Measurements from ENCODE around the gene RPL21.

RPL21 gene

DNA sequence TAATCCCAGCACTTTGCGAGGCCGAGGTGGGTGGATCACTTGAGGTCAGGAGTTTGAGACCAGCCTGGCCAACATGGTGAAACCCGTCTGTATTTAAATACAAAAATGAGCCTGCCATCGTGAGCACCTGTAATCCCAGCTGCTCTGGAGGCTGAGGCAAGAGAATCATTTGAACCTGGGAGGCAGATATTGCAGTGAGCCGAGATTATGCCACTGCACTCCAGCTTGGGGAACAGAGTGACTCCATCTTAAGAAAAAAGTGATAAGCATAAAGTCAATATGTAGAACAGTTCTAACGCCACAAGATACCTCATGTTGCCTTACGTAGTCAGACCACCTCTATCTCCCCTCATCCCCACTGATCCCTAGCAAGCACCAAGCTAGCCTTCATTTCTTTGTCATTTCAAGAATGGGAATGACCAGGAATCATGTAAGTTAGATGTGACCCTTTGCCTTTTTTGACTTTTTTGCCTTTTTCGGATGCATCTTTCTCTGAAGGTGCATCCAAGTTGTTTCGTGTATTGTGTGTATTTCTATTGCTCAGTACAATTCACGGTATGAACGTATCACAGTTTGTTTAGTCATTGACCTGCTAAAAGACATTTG, 6.4 kb downstream of the RPL21 start:
- H3K4me1 ChIP-seq (ENCODE audit: control insufficient read depth, insufficient read depth, low read length, unreplicated experiment): peaks cover 20% of the 10 kb centered on the region
- no peaks in the 10 kb centered on the region for H3K27me3 ChIP-seq (ENCODE audit: insufficient read depth, low read length)
- H3K79me2 ChIP-seq (ENCODE audit: control insufficient read depth, insufficient read depth, low read length, unreplicated experiment): peaks cover 40% of the 10 kb centered on the region
- H3K27ac ChIP-seq (ENCODE audit: low read depth, low read length): no peak overlapping the region
- H3K36me3 ChIP-seq (ENCODE audit: insufficient read depth, low read length): peaks cover 39% of the 10 kb centered on the region
- no peak overlapping the region for H3K4me3 ChIP-seq (ENCODE audit: low read depth, low read length)
- no peak overlapping the region for H2AFZ ChIP-seq (ENCODE audit: low read length, unreplicated experiment)

DNA sequence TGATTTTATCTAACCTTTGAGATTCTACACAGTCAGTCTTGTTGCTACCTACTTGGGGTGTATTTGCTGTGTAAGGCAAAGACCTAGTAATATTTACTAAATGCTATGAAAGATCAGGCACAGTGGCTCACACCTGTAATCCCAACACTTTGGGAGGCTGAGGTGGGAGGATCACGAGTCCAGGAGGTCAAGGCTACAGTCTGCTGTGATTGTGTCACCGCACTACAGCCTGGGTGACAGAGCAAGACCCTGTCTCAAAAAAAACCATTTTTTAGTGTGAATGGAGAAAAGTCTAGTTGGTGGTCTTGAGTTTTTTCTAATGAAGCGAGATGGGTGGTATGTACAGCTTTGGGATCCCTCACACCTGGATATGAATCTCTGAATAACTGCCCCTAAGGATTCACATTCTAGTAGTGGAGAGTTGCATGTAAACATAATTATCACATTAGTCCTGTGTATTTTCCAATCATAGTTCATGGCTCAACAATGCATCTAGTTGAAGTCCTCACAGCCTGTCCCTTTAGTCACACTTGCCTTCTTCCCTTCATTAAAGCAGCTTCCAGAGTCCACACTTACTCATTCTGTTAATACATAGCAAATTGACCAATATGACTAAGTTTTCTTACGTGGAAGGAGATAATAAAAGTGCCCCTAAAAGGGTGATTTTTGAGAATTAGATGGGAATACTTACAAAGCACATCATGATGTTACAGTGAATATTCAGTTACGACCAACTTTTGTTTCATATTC, 7.5 kb downstream of the RPL21 start:
- no peak overlapping the region for H3K4me3 ChIP-seq (ENCODE audit: low read depth, low read length)
- H3K27ac ChIP-seq (ENCODE audit: low read depth, low read length): no peak overlapping the region
- H3K36me3 ChIP-seq (ENCODE audit: insufficient read depth, low read length): peaks cover 28% of the 10 kb centered on the region
- peaks cover 10% of the 10 kb centered on the region for H3K4me1 ChIP-seq (ENCODE audit: control insufficient read depth, insufficient read depth, low read length, unreplicated experiment)
- peaks cover 29% of the 10 kb centered on the region for H3K79me2 ChIP-seq (ENCODE audit: control insufficient read depth, insufficient read depth, low read length, unreplicated experiment)
- no peak overlapping the region for H2AFZ ChIP-seq (ENCODE audit: low read length, unreplicated experiment)
- no peaks in the 10 kb centered on the region for H3K27me3 ChIP-seq (ENCODE audit: insufficient read depth, low read length)

DNA sequence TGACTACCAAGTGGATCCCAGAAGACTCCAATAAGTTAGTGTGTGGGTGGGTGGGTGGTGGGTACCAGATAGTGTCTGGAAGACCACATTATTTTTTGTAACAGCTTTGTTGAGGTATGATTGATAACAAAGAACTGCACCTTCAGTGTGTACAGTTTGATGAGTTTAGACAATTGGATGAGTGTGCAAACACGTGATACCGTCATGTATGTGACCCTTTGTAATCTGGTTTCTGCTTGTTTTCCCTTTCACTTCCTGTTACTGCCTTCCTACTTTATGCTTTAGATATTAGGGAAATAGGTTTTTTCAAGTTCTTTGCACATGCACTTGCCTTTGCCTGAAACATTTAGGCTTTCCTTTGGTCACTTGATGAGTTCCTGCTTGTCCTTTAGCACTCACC, 8.5 kb downstream of the RPL21 start:
- no peak overlapping the region for H3K4me3 ChIP-seq (ENCODE audit: low read depth, low read length)
- H3K27ac ChIP-seq (ENCODE audit: low read depth, low read length): 0 out of 2 replicates have a peak overlapping the region, but pooled peaks have one; percentile 13
- H2AFZ ChIP-seq (ENCODE audit: low read length, unreplicated experiment): no peak overlapping the region
- H3K36me3 ChIP-seq (ENCODE audit: insufficient read depth, low read length): peaks cover 20% of the 10 kb centered on the region
- peaks cover 19% of the 10 kb centered on the region for H3K79me2 ChIP-seq (ENCODE audit: control insufficient read depth, insufficient read depth, low read length, unreplicated experiment)
- no peaks in the 10 kb centered on the region for H3K27me3 ChIP-seq (ENCODE audit: insufficient read depth, low read length)
- H3K4me1 ChIP-seq (ENCODE audit: control insufficient read depth, insufficient read depth, low read length, unreplicated experiment): peaks cover 9% of the 10 kb centered on the region

DNA sequence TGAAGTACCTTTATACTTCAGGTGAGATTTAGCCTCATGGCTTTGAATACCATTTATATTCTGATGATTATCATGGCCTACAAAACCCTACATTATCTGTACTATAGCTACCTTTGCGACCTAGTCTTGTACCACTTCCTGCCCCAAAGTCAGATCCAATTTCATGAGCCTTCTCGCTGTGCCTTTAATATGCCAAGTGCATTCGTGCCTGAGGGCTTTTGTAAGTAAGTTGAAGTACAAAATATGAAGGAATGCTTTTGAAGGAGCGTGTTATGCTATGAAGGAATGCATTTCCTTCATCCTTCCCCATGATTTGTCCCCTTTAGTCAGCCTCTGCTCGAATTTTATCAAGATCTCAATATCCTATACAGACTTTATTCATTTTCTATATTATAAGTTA, 10.0 kb downstream of the RPL21 start:
- H3K27ac ChIP-seq (ENCODE audit: low read depth, low read length): no peak overlapping the region
- H3K36me3 ChIP-seq (ENCODE audit: insufficient read depth, low read length): peaks cover 9% of the 10 kb centered on the region
- peaks cover 3% of the 10 kb centered on the region for H3K4me1 ChIP-seq (ENCODE audit: control insufficient read depth, insufficient read depth, low read length, unreplicated experiment)

DNA sequence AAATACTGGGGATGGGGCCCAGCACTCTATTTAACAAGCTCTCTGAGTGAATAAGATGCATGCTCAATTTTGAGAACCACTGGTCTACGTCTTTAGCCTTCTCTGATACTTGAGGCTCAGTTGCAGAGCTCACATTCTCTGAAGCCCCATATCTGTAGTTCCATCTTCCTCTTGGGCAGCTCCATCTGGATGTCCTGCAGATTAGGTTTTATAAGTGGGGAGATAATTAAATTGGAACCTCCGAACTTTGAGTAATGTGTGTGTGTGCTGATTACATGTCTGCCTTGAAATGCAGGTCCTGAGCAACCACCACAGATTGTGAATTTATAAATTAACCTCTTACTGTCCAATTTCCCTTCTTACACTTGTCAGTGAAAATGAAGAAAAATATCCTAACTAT, 12.1 kb downstream of the RPL21 start:
- Histone ChIP-seq H3K27ac (ENCODE audit: low read depth, low read length) (no peak overlapping the region; the same call in 1 of the 2 replicates), H3K36me3 (ENCODE audit: insufficient read depth, low read length) (peaks cover 3% of the 10 kb centered on the region), H2AFZ (ENCODE audit: low read length, unreplicated experiment) (no peak overlapping the region), H3K79me2 (ENCODE audit: control insufficient read depth, insufficient read depth, low read length, unreplicated experiment) (no peaks in the 10 kb centered on the region), H3K4me3 (ENCODE audit: low read depth, low read length) (no peak overlapping the region), H3K27me3 (ENCODE audit: insufficient read depth, low read length) (no peaks in the 10 kb centered on the region), H3K4me1 (ENCODE audit: control insufficient read depth, insufficient read depth, low read length, unreplicated experiment) (peaks cover 3% of the 10 kb centered on the region)

More for the DNA sequence above, 10.0 kb downstream of the RPL21 start:
- Histone ChIP-seq H2AFZ (ENCODE audit: low read length, unreplicated experiment) (no peak overlapping the region), H3K4me3 (ENCODE audit: low read depth, low read length) (no peak overlapping the region), H3K79me2 (ENCODE audit: control insufficient read depth, insufficient read depth, low read length, unreplicated experiment) (peaks cover 12% of the 10 kb centered on the region), H3K27me3 (ENCODE audit: insufficient read depth, low read length) (no peaks in the 10 kb centered on the region)

DNA sequence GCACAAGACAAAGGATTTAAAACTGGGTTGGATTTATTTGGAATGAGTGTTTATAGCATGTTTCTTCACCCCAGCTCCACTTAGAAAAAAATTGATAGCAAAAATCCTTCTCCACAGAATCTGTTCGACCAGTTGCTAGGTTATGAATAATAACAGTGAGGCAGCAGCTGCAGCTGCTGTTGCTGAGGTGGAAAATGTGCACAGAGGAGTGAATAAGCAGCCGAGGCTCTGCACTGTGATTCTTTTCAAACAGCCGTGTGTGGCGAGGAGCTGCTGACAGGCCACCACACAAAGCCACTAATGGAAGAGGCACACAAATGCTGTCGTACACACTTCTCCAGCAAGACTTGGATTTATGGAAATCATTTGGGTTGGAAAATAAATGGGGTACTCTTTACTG, 12.8 kb downstream of the RPL21 start:
- H3K36me3 ChIP-seq (ENCODE audit: insufficient read depth, low read length): no peaks in the 10 kb centered on the region; the same call in 1 of the 2 replicates
- H3K4me3 ChIP-seq (ENCODE audit: low read depth, low read length): no peak overlapping the region
- H3K79me2 ChIP-seq (ENCODE audit: control insufficient read depth, insufficient read depth, low read length, unreplicated experiment): no peaks in the 10 kb centered on the region
- no peaks in the 10 kb centered on the region for H3K27me3 ChIP-seq (ENCODE audit: insufficient read depth, low read length)
- H3K27ac ChIP-seq (ENCODE audit: low read depth, low read length): no peak overlapping the region; the same call in 1 of the 2 replicates
- H3K4me1 ChIP-seq (ENCODE audit: control insufficient read depth, insufficient read depth, low read length, unreplicated experiment): peaks cover 3% of the 10 kb centered on the region
- H2AFZ ChIP-seq (ENCODE audit: low read length, unreplicated experiment): no peak overlapping the region

DNA sequence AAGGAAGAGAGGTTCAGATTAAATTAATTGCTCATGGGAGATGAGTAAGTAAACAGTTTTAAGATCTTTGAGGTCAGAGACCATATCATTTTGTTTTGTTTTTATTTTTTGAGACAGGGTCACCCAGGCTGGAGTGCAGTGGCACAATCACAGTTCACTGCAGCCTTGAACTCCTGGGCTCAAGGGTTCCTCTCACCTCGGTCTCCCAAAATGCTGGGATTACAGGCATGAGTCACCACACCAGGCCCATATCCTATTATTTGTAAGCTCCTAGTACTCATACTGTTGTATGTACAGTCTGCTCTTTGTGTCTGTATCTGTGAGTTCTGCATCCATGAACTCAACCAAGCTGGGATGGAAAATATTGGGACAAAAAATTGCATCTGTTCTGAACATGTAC, 13.3 kb downstream of the RPL21 start:
- Histone ChIP-seq H3K4me3 (ENCODE audit: low read depth, low read length) (no peak overlapping the region), H3K27ac (ENCODE audit: low read depth, low read length) (no peak overlapping the region), H3K79me2 (ENCODE audit: control insufficient read depth, insufficient read depth, low read length, unreplicated experiment) (no peaks in the 10 kb centered on the region), H3K4me1 (ENCODE audit: control insufficient read depth, insufficient read depth, low read length, unreplicated experiment) (peaks cover 3% of the 10 kb centered on the region), H2AFZ (ENCODE audit: low read length, unreplicated experiment) (no peak overlapping the region), H3K36me3 (ENCODE audit: insufficient read depth, low read length) (no peaks in the 10 kb centered on the region; the same call in 1 of the 2 replicates), H3K27me3 (ENCODE audit: insufficient read depth, low read length) (no peaks in the 10 kb centered on the region)

DNA sequence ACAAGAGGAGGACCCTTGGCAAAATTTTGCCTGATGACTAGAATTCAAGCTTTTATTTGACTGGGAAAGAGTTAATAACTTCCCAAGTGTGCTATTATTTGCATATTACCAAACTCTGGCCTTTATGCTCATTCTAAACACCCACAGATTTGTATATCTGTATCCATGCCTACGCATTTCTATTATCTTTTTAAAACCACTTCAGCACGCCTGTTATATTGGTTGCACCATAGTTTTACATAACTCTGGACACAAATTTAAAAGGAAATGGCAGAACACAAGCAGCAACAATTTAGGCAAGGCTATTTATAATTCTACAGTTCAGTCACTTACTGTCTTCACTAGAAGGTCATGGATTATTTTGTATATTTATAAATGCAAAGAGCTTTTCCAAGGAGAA, 15.6 kb downstream of the RPL21 start:
- Histone ChIP-seq H3K4me3 (ENCODE audit: low read depth, low read length) (no peak overlapping the region), H3K4me1 (ENCODE audit: control insufficient read depth, insufficient read depth, low read length, unreplicated experiment) (peaks cover 8% of the 10 kb centered on the region), H3K27me3 (ENCODE audit: insufficient read depth, low read length) (no peaks in the 10 kb centered on the region), H3K27ac (ENCODE audit: low read depth, low read length) (no peak overlapping the region), H3K36me3 (ENCODE audit: insufficient read depth, low read length) (no peaks in the 10 kb centered on the region), H2AFZ (ENCODE audit: low read length, unreplicated experiment) (no peak overlapping the region), H3K79me2 (ENCODE audit: control insufficient read depth, insufficient read depth, low read length, unreplicated experiment) (no peaks in the 10 kb centered on the region)

DNA sequence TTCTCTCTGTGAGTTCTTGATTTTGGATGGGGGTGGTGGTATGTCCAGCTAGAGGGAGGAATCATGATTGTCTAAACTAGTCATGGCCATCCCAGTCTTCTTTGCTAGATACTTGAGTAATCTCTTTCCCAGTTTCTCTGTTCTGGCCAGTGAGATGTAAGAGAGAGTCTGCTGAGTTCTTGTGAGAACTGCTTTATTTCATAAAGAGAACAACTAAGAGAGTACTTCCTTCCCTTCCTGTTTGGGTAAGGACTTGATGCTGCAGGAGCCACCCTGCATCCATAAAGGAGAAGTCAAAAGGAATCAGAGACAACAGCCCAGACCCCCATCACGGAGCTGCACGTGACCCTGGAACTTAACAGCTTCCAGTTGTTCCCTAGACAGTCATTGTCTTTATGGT, 16.2 kb downstream of the RPL21 start:
- H3K4me3 ChIP-seq (ENCODE audit: low read depth, low read length): no peak overlapping the region
- no peaks in the 10 kb centered on the region for H3K27me3 ChIP-seq (ENCODE audit: insufficient read depth, low read length)
- no peak overlapping the region for H3K27ac ChIP-seq (ENCODE audit: low read depth, low read length)
- H2AFZ ChIP-seq (ENCODE audit: low read length, unreplicated experiment): no peak overlapping the region
- H3K4me1 ChIP-seq (ENCODE audit: control insufficient read depth, insufficient read depth, low read length, unreplicated experiment): peaks cover 14% of the 10 kb centered on the region
- no peaks in the 10 kb centered on the region for H3K79me2 ChIP-seq (ENCODE audit: control insufficient read depth, insufficient read depth, low read length, unreplicated experiment)
- H3K36me3 ChIP-seq (ENCODE audit: insufficient read depth, low read length): no peaks in the 10 kb centered on the region

DNA sequence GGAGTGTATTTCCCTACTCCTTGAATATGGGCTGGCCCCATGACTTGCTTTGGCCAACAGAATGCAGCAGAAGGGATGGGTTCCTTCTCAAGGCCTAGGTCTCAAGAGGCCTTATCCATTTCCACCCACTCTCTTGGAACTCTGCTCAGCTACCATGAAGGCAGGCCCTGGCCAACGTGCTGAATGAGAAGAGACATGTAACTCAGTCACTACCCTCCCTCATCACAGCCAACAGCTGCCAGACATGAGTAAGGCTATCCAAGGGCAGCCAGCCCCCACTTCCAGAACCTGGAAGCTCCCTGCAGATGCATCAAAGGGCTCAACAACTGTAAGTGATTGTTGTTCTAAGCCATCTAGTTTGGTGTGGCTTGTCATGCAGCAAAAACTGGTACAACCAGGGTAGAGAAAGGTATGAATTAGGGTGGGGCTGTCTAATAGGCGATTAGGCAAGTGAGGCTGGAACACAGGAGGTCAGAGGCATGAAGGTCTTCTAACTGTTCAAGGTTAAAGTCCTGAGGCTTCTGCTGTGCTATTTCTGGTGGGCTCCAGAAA, 17.8 kb downstream of the RPL21 start:
- Histone ChIP-seq H3K4me1 (ENCODE audit: control insufficient read depth, insufficient read depth, low read length, unreplicated experiment) (peaks cover 22% of the 10 kb centered on the region), H3K27ac (ENCODE audit: low read depth, low read length) (no peak overlapping the region), H2AFZ (ENCODE audit: low read length, unreplicated experiment) (no peak overlapping the region)

More for the DNA sequence above, 17.8 kb downstream of the RPL21 start:
- Histone ChIP-seq H3K4me3 (ENCODE audit: low read depth, low read length) (no peak overlapping the region), H3K36me3 (ENCODE audit: insufficient read depth, low read length) (no peaks in the 10 kb centered on the region), H3K27me3 (ENCODE audit: insufficient read depth, low read length) (no peaks in the 10 kb centered on the region), H3K79me2 (ENCODE audit: control insufficient read depth, insufficient read depth, low read length, unreplicated experiment) (no peaks in the 10 kb centered on the region)
